GM11168 (cell line): ENCODE measurements around the gene RREB1.
"Not testable (repeated sequence)": the region's sequence is repeated elsewhere in the genome, so short reads cannot be mapped to it uniquely, and the experiment has no call there.

ENCODE experiments used
- in situ Hi-C: fragments of 300-500 bp; cut with MboI; formaldehyde crosslinking; loops from one replicate; pipeline ENCODE4 v1.12.0; 2022; ENCODE audit warnings: low sequenced_read_pairs; ENCODE audit not compliant: unreplicated experiment

Gene RREB1

GRCh38 chr6:7142228-7142801 lies 34.6 kb downstream of the RREB1 start:
- in situ Hi-C loops: no loop called here

- in situ Hi-C loops: no loop called here
Observed at GRCh38 chr6:7142918-7143475, 35.2 kb downstream of the RREB1 start.

- in situ Hi-C loops: no loop called here
Observed at GRCh38 chr6:7143476-7143974, 35.8 kb downstream of the RREB1 start.

DNA sequence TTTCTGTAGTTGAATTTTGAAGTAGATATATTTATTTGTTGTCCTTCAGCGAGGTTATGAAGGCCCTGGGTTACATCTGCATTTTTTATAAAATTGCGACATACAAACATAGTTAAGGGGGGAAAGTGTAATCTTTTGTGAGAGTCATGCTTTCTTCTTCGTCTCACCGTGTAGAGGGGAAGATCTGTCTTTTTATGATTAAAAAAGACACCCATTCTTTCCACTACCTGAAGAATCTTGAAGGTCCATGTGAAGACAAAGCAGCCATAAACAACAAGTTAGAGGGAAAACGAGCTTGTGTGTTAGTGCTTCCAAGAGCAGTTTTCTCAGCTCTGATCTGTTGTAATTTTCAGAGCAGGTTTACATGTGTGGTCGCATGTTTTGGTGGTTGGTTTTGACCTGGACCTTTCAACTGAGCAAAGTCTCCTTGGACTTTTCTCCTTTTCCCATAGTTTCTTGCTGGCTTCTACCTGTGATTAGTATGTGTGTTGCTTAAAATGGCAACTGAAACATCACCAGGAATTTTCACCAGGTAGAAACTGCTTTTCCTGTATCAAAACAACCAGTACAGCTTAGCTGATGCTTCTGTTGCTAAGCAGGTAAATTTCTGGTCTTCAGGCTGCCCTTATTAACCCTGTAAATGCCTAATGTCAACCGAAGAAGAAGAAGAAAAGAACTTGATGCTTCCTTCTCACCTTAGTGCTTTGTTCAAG lies 37.3 kb downstream of the RREB1 start:
- in situ Hi-C loops: no loop called here

DNA sequence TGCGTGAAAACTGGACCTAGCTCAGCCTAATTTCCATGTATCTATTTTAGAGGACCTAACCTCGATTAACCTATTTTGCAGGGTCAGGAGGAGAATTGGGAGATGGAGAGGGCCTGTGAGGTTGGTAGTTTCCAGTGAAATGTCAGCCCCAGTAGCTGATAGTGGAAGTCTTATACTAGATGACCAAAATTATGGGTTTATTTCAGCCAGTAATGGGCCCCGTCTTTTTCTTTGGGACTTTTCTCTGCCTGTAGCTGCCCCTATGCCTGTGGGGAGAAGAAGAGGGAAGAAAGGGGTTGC lies 37.8 kb downstream of the RREB1 start:
- in situ Hi-C loops: no loop called here

DNA sequence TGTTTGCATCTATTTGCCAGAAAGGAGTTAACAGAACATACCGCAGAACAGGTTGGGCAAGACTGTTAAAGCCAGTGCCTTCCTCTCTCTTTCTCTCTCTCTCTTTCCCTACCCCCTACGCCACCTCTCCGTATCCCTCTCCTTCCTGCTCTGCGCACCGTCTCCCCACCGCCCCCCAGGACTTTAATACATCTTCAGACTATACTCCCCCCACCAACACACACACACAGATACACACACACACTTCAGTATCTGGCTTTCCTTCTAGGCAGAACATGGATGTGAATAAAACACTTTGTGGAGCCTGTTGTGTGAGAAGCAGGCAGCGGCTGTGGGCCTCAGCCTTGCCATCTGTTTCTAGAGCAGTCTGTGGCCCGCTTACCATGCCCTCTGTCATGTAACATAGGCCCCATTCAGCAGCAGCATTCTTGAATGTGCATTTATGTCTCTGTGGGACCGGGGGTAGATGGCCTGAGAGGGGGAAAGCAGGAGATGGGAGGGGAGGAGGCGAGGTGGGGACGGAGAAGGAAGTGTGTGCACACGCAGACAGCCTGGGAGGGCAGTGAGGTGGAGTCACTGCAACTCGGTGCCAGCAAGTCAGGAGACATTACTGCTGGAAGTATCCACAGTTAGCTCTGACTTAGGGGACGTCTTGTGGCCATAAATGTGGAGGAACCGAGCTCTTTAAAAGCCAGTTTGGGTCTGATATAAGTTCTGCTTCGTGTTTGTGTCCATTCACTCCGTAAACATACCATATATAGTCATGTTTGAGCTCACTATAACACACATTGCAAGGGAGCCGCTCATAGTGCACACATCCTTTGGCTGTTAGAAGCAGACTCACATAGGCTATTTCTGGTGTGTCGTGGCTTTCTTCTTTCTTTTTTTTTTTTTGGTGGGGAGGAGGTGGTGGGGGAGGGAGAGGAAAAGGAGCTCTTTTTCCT lies 38.4 kb downstream of the RREB1 start:
- in situ Hi-C loops: no loop called here

DNA sequence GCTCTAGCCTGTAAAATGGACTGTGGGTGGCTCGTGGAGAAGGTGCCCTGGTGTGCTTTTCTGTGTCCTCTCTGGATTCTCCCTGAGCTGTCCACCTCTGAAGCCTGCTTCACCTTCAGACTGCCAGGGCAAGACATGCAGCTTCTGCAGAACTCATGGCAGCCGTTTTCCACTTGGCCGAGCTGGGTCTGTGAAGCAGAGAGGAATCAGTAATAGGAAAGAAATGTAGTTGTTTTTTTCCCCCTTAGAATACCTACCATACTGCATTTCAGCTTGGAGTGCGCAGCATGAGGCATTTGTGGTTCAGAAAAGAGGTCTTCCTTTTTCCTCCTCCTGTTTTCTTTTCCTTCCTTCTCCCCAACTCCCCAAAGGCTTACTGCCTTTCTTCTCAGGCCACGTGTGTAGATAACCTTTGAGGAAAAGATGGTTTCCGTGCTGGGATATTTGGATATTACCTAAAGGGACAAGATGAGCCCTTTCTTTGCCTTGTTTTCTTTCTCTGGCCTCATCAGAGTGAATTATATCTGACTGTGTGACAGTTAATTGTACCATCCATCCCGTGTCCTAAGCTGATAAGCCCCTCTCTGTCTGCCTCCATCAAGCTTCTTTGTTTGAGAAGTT lies 39.4 kb downstream of the RREB1 start:
- in situ Hi-C loops: no loop called here

DNA sequence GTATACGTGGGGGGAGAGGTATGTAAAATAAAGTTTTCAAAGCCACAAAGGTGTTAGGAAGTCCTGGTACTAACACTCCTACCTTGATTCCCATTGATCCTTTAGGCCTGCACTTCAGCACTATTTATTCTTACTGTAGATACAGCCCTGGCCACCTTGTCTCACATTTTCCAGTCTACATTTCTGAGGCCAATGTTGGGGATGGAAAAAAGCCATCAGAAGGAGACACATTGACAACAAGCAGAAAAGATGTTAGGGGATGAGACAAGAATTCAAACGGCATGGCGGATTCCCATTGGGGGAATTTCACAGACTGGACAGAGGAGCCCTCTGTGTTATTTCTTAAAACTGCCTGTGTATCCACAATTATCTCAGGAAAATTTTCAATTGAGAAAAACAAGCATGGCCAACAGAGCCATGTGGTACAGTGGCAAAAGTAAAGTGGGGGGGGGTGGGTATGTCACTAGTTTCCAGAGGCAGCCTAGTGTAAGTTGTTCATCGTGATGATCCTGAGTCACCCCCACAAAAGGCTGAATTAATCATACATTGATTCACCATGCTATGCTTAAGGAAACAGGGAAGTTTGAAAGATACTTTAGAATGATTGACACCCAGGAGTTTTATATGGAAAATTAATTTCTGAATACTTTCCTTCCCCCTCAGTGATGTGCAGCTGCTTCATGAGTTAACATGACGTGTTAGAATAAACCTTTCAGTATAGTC lies 40.5 kb downstream of the RREB1 start:
- in situ Hi-C loops: no loop called here

- in situ Hi-C loops: no loop called here
Observed at GRCh38 chr6:7150381-7151064, 42.8 kb downstream of the RREB1 start.

GRCh38 chr6:7151381-7151780 lies 43.6 kb downstream of the RREB1 start:
- in situ Hi-C loops: no loop called here

DNA sequence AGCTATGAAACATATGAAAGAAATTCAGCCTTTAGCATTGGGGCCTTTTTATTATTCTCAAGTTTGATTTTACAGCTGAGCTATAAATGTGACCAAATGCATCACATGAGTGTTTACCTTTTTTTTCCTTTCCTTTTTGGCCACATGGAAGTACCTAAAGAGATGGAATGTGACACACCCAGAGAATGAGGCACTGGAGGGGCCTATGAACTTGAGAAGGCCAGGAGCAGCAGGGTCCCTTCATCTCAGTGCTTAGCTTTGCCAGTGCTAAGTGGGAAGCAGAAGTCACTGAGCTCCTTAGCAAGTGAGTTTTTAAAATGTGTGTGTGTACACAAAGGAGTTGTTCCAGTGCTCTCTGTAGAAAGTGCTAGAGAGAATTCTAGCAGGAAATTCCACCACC lies 44.7 kb downstream of the RREB1 start:
- in situ Hi-C loops: no loop called here

GRCh38 chr6:7153789-7154188 lies 46.0 kb downstream of the RREB1 start:
- in situ Hi-C loops: no loop called here

- in situ Hi-C loops: no loop called here
Observed at GRCh38 chr6:7154341-7155139, 46.8 kb downstream of the RREB1 start.

GRCh38 chr6:7155871-7156579 lies 48.3 kb downstream of the RREB1 start:
- in situ Hi-C loops: no loop called here

DNA sequence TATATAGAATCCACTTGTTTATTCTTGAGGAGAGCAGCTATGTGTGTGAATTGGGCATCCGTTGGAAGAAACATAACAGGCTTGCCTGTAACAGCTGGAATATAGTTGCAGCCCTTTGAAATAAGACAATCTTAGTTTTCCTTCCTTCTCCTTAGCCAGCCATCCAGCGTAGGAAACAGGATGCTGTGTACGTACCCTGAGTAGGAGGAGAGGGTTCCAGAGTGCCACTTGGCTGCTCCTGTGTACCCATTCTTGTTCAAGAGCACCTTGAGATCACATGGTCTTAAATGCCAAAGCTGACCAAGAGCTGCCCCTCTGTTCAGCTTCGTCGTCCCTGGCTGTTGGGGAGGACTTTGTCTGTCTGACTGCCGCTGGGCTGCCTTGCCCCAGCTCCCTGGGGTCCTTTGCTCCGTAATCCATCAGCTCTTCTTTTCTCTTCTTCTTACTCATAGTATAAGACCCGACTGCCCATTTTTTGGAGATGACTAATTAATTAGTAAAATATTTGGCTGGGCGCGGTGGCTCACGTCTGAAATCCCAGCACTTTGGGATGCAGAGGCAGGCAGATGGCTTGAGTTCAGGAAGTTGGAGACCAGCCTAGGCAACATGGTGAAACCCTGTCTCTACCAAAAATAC lies 49.0 kb downstream of the RREB1 start:
- in situ Hi-C loops: no loop called here

DNA sequence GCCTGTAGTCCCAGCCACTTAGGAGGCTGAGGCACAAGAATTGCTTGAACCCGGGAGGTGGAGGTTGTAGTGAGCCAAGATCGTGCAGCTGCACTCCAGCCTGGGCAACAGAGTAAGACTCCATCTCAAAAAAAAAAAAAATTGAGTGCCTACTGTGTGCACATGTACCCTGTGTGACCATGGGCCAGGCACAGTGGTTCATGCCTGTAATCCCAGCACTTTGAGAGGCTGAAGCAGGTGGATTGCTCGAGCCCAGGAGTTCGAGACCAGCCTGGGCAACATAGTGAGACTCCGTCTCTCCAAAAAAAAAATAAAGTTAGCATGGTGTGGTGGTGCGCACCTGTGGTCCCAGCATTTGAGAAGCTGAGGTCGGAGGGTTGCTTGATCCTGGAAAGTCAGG lies 49.5 kb downstream of the RREB1 start:
- in situ Hi-C loops: not testable (repeated sequence)
